ENCODE data around the gene ZBTB21.

ZBTB21 gene

DNA sequence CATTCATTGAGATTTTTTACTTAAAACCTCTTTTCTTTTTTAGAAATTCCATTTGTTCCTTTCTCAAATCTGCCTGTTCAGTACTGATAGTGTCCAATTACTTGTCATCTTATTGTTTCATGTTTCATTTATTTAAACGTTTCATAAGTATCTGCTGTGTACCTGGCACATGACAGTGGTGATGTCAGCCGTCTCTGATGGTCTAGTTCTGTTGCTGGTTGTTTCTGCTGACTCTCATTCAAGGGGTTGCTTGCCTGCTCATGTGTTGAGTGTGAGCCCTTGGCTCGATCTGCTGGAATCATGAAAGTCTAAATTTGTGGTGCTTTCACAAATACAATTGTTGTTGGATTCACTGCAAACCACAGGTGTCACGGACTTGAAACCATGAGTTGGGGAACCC lies 30.8 kb downstream of the ZBTB21 start:
- DNase-seq (ENCODE audit: low read depth) = no peak
- no peak overlapping the region for H3K4me3 ChIP-seq (ENCODE audit: control insufficient read depth, low read depth, low read length)
- TF ChIP-seq, protein P1, sequence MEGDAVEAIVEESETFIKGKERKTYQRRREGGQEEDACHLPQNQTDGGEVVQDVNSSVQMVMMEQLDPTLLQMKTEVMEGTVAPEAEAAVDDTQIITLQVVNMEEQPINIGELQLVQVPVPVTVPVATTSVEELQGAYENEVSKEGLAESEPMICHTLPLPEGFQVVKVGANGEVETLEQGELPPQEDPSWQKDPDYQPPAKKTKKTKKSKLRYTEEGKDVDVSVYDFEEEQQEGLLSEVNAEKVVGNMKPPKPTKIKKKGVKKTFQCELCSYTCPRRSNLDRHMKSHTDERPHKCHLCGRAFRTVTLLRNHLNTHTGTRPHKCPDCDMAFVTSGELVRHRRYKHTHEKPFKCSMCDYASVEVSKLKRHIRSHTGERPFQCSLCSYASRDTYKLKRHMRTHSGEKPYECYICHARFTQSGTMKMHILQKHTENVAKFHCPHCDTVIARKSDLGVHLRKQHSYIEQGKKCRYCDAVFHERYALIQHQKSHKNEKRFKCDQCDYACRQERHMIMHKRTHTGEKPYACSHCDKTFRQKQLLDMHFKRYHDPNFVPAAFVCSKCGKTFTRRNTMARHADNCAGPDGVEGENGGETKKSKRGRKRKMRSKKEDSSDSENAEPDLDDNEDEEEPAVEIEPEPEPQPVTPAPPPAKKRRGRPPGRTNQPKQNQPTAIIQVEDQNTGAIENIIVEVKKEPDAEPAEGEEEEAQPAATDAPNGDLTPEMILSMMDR (IDR thresholded peaks at IDR 0.05; ENCODE audit: control insufficient read depth, insufficient read depth, low read depth, low read length, missing control alignments) = no peak

DNA sequence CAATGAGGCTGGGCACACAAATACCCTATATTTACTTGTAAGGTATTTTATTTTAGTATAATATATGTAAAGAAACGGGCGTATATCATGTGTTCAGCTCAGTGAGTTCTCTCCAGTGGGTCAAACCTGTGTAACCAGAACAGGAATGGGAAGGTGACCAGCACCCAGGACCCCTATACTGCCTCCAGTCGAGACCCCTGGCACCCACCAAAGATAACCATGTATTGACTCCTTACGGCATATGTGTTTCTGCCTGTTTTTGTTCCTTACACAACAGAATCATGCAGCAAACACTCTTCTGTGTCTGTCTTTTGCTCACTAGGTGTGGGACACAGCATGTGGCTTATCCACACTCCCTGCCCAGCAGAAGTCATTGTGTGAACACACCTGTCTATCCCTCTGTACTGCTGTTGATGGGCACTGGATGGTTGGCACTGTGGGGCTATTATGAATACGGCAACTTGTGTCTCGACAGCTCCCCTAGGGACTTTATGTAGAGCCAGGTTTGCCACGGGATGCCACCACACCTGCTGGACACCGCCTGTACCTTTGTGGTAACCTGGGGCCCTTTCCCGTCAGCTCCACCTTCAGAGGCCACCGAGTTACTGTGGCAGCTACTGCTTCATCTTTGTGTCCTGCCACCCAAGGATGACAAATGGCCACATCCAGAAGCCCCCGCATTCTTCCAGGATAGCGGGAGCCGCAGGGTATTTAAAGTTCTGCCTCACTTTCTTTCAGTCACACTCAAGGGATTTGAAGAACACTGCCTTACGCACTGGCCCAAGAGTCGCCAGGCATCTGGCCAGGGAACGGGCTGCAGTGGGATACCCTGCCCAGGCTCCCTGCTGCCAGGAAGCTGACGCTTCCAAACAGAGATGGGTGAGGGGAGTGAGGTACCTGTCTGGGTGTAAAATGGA lies 32.9 kb downstream of the ZBTB21 start:
- TF ChIP-seq, protein P1 (IDR thresholded peaks at IDR 0.05; ENCODE audit: control insufficient read depth, insufficient read depth, low read depth, low read length, missing control alignments) = no peak
- no peak overlapping the region for H3K4me3 ChIP-seq (ENCODE audit: control insufficient read depth, low read depth, low read length)
- DNase-seq (ENCODE audit: low read depth) = no peak

DNA sequence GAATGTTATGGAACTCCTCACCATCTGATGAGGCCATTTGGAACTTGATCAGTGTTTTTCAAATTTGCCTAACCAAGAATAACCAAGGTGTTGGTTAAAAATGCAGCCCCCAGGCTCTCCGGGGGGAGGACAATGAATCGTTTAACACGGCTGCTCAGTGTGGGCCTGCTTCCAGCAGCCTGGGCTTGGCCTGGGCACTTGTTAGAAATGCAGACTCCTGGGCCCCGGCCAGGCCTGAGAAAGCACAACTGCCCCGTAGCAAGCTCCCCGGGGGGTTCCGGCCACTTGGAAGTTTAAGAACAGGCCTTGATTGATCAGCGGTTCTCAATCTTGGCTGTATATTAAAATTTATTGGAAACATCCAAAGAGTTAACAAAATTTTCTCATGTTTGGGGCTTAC lies 33.5 kb downstream of the ZBTB21 start:
- H3K4me3 ChIP-seq (ENCODE audit: control insufficient read depth, low read depth, low read length) = no peak overlapping the region

DNA sequence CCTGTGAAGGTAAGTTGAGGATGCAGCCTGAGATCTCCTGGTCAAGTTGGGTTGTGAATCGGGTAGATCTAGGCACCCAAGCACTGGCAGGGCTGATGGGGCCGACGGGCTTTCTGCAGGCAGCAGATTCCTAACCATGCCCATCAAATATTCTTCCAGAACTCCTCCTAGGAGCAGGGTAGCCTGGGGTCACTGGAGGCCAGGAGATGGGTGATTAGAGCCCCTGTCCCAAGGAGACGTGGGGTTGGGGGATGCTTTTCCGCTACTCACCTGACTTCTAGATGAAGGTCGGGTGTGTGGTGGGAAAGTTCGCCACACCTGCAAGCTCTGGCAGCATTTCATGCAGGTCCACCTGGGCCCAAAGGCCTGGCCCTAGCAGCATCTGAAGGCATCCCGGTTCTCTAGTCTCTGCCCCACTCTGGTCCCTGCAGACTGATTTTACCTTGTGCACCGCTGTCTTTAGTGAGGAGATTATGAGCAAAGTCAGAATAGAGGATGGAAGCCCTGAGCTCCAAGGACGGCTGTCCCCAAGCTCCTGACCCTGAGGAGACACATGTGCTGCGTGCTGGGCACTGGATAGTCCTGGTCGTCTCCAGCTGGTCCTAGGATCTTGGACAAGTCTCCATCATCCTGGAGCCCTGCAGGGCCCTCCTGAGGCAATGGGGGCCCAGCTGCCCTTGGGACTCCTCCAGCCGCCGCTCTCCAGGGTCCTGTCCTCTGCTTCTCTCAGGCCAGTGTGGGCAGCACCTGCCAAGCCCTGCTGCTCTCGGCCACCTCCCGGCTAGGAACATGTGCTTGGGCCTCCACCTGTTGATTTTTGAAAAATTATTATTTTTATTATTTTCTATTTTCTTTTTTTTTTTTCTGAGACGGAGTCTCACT lies 34.5 kb downstream of the ZBTB21 start:
- TF ChIP-seq, protein P1 (IDR thresholded peaks at IDR 0.05; ENCODE audit: control insufficient read depth, insufficient read depth, low read depth, low read length, missing control alignments) = no peak
- no peak for DNase-seq (ENCODE audit: low read depth)
- no peak overlapping the region for H3K4me3 ChIP-seq (ENCODE audit: control insufficient read depth, low read depth, low read length)

More for the DNA sequence above, 33.5 kb downstream of the ZBTB21 start:
- DNase-seq (ENCODE audit: low read depth) = no peak
- TF ChIP-seq, protein P1 (IDR thresholded peaks at IDR 0.05; ENCODE audit: control insufficient read depth, insufficient read depth, low read depth, low read length, missing control alignments) = no peak

DNA sequence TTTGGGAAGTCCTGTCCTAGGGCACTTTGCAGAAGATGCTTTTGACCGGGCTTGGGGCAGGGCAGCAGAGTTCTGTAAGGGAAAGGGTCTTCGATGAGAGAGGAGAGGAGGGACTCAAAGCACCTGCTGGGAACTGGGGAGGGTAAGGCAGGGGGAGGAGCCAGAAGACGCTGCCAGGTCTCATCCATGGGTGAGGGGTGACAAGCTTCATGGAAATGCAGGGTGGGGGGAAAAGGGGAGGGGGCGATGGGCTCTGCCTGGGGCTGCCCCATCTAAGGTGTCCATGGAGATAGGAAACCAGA lies 35.5 kb downstream of the ZBTB21 start:
- TF ChIP-seq, protein P1 (IDR thresholded peaks at IDR 0.05; ENCODE audit: control insufficient read depth, insufficient read depth, low read depth, low read length, missing control alignments) = no peak
- H3K4me3 ChIP-seq (ENCODE audit: control insufficient read depth, low read depth, low read length) = no peak overlapping the region
- no peak for DNase-seq (ENCODE audit: low read depth)

DNA sequence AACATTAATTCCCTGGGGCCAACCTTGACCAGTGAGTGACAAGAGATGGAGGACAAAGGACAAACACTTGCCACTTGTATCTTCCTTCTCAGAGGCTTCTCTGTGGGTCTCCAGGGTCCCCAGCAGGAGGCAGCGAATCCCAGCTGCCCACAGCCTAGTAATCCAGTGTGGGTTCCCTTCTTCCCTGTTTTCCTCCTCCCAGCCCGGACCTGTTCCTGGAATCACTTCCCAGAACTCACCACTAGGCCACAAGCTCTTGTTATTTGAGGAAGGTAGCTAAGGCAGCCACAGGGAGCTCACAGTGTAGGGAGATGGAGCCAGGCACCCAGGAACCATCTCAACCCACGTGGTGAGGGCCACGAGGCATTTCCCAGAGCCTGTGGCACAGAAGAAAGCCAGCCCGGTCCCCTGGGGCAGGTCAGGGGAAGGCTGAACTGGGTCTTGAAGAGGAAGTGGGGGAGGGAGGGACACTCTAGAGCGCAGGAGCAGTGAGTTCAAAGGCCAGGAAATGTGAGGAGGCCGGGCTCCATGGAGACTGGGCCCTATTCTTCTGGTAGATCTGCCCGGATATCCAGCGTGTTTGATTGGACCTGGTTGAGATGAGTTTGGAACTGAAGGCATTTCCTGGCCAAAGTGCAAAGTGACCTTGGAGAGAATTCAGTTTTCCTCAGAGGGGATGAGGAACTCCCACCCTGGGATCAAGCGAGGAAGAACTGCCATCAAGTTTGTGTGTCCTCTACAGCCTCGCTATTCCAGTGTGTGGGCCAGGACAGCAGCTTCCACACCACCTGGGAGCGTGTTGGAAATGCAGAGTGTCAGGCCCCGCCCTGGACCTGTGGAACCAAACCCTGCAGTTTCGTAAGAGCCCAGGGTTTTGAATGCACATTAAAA lies 36.1 kb downstream of the ZBTB21 start:
- no peak overlapping the region for H3K4me3 ChIP-seq (ENCODE audit: control insufficient read depth, low read depth, low read length)
- DNase-seq (ENCODE audit: low read depth) = no peak
- TF ChIP-seq, protein P1 (IDR thresholded peaks at IDR 0.05; ENCODE audit: control insufficient read depth, insufficient read depth, low read depth, low read length, missing control alignments) = peak; percentile 3

All from AG09309 (cell line).